GM19023 (cell line): ENCODE data around the gene GPR39.

ENCODE experiments used
- ATAC-seq: cut with Tn5 transposase; IDR thresholded peaks from one replicate; pipeline ENCODE4 v1.9.1; 2021; ENCODE audit warnings: mild to moderate bottlenecking, moderate library complexity; ENCODE audit not compliant: unreplicated experiment

Gene GPR39

DNA sequence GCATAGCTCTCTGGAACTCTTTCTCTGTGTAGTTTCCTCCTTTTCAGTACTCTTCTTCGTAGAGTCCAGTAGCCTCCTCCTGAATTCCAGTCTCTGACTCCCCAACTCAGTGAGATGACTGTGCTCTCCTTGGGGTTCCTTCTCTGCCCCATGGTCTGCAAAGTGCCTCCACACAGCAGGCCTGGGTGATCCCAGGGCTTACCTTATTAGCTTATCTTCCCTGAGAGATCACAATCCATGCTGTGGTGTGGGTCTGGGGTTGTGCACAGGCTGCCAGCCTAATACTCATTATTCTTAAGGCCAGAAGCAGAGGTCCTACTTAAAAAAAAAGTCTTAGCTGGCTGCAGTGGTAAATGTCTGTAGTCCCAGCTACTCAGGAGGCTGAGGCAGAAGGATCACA lies 4.6 kb upstream of the GPR39 start:
- ATAC-seq: no peak

DNA sequence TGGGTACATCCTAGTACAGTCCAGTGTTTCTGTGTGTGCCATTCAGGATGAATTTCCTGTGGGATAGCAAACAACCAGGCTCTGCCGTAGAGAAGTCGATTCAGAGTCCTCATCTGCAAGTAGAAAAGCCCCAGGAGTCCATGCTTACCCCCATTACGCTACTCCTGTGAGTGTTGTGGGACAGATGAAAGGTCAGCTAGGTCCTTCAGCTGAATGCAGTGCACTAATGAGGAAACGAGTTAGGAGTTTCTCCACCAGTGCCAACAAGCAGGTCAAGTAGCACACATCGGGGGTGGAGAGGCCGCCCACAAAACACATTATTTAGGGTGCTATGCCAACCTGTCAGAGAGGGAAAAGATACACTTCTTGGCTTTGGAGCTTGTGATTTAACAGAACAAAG lies 2.5 kb upstream of the GPR39 start:
- no peak for ATAC-seq

DNA sequence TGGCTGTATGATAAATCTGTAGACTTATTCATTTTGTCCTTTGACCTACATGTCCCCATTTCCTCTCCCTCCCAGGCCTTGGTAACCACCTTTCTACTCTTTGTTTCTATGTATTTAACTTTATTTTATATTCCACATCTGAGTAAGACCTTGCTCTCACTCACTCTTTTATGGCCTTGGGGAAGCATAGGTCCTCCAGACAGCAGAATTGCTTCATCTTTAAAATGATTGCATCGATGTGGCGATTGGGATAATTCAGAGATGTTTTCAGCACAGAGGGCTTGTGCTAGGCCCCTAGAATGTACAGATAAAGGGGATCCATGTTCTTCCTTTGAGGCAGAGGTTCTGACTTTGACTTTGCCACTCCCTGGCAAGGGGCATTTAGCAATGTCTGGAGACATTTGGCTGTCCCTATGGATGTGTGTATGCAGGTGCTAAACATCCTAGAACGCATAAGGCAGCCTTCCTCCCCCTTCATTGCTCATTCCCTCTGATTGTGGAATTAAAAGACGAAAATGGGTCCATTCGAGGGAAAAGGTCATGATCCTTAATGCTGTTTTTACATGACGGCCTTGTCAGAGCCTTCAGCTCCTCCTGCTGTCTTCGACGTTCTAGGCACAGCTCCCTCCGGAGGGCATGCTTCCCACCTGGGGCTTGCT lies 1.2 kb upstream of the GPR39 start:
- no peak for ATAC-seq

DNA sequence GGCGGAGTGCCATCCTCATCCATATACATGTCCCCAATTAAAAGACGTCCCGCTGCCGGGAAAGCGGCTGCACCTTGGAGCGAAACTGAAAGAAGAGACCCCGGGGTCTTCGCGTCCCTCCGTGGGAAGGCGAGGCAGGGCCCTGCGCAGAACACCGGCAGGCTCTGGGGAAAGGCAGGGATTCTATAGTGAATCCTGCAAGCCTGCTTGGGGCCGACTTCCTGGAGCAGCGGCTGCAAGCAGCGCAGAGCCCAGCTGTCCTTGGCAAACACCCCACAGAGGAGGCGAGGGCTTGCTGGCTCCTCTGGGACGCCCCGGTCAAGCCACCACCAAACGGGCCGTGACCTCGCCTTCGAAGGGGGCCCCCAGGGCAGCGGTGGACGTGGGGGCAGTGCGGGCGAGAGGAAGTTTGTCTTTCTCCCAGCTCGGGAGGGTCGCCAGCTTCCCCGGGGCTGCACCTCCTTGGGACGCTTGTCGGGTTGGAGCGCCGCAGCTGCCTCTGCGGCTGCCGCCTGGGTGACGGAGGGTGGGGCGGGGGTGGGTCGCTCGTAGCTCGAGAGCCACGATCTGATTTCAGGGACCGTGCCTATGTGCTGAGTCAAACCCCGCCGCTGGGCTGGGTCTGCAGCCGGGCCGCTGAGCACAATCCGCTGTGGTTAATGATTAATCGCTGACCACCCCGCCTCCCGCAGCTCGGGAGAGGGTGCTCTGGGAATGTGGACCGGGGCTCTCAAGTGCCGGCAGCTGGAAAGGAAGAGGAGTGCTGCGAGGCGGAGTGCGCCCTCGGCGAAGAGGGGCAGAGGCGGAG lies 486 bp upstream of the GPR39 start:
- no peak for ATAC-seq

DNA sequence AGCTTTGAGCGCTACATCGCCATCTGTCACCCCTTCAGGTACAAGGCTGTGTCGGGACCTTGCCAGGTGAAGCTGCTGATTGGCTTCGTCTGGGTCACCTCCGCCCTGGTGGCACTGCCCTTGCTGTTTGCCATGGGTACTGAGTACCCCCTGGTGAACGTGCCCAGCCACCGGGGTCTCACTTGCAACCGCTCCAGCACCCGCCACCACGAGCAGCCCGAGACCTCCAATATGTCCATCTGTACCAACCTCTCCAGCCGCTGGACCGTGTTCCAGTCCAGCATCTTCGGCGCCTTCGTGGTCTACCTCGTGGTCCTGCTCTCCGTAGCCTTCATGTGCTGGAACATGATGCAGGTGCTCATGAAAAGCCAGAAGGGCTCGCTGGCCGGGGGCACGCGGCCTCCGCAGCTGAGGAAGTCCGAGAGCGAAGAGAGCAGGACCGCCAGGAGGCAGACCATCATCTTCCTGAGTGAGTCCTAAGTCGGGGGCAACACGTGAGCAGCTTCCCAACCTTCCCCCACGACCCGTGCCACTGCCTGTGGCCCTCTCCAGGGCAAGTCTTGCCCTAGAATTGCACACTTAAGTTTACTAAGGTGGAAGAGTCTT lies 928 bp downstream of the GPR39 start:
- ATAC-seq: no peak

DNA sequence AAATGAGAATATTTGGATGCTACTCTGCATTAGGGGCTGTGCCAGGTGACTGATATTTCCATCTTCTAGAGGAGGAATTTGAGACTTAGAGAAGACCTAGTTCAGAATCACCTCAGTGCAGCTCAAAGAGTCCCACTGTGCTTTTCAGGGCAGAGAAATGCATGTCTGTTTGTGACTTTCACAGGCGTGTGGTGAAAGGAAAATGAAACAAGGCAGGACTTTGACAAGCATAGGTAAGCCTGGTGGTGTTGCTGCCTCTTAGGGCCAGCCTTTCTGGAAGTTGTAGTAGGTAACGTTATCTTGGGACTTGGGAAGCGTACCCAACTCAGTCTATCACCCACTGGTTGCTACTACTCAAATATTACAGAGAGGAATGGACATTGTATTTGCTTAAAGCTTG lies 2.6 kb downstream of the GPR39 start:
- ATAC-seq: no peak

DNA sequence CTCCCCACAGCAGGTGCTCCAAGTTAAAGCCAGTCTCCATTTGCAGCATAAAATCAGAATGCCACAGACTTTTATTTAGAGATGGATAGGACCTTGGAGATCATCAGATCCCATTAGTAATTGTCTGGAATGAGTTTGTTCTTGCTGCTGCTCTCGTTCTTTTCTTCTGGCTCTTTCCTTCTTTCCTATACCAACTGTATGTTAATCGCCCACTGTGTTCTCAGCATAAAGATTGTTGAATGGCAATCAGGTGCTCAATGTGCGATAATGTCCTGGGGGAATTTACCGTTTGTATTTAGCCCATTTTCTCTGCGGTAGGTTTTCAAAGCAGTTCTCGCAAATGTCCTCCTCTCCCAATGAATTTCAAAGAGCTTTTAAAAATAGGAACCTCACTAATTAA lies 3.3 kb downstream of the GPR39 start:
- ATAC-seq: no peak

DNA sequence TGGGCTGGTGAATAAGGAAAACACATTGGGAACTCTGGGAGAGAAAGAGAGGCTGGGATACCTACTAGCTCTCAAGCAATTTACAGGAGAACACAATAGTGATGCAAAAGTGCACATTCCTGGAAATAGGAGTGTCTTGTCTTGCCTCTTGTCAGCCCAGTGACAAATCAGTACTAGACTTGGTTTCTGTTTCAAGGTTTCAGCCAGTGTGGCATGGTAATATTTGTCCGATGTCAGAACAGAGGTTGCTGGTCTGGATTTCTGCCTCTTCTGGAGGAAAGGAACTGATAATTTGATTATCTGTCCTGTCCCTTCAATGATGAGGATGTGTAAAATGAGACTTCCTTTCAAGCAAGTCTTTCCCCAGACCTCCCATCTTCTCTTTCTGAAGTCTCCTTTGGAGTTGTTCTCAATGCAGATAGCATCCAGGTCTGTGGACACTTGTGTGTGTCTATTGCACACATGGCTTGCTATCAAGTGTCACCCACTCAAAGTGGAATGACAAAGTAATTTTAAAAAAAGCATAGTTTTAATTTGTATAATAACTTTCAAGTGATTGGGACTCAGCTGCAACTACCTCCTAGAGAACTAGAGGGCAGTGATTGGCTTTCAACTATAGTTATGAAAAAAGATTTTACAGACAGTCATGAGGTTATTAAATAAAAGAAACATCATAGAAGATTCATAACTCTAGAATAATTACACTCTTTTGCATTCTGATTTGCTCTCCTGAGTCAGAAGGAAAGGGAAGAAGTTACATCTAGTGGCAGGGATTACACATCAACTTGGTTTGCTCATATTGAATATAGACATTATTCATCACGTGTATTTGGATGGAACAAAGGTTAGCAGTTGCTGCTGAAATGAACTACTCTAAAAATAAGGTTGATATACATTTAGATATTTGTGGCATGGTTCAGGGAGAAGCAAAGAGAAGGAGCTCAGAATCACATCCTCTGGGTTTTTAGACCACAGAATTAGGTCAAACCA lies 4.5 kb downstream of the GPR39 start:
- ATAC-seq: no peak

DNA sequence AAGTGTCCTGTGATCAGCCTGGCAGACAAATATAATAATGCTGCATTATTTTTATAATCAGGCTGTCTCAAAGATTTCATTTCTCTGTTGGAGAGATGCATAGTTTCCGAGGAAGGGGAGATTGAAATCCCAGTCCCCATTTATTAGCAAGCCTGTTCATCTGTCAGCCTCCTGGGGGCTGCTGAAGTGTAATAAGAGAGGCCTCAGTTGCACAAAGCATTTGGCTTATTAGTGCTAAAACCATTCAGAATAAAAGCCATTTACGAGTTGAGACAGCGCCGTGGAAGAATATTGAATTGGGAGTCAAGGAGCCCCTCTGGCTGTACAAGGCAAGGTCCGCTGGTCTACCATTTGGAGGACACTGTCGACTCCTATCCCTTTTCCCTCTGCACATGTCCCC lies 6.1 kb downstream of the GPR39 start:
- ATAC-seq: no peak

DNA sequence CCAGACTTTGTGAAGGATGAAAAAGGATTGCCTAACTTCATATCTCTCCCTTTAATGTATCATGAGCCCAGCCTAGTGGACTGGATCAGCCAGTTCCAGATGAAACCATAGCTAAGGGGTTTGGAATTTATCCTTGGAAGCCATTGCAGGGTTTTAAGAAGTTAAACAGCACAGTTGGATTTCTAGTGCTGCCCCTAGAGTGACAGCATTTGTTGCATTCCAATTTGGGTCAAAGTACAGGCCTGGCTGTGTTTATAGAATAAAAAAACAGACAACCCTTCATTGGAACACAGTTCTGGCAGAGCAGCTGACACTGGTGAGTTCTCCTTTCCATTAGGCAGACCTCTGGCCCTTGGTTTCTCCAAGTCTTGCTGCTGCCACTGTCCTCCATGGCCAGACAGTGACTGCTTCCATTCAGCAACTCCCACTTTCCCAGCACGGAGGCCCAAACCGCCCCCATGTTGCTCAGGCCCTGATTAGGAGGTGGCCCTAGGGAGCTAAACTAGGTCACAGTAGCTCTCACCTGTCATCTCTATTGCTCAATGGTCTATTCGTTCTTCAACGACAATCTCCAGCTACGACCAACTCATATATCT lies 8.0 kb downstream of the GPR39 start:
- no peak for ATAC-seq

DNA sequence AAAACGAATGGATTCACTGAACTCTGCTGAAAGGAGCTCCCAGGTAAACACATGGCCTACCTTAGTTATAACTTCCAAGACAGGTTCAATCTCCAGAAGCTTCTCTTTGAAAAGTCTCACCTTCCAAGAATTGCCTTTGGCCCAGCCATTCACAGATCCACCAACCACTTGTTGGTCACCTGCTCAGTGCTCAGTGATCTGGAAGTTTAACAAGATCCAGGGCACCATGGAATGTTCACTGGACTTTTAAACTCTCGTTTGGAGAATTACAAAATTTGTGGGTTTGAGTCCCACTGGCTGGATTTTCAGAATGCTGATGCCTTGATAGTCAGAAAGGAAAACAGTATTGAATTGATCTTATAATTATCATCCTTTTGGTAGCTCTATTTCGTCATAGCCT lies 9.4 kb downstream of the GPR39 start:
- no peak for ATAC-seq

DNA sequence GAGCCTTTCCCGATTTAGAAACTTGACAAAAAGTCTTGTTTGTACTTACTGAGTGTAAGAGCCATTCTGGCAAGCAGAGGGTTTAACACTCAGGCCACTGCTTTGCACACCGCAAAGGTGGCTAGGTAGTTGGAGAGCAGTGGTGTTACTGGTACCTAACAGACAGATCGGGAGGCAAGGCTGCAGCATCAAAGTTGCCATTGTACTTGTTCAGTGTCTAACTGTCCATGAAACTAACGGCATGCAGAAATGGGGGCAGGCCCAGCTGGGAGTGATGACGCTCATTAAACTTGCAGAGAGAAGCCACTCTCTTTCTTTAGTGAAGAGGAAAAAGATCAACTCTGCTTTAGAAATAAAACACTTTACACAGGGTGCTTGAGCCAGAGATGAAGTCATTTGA lies 10.1 kb downstream of the GPR39 start:
- ATAC-seq: no peak

DNA sequence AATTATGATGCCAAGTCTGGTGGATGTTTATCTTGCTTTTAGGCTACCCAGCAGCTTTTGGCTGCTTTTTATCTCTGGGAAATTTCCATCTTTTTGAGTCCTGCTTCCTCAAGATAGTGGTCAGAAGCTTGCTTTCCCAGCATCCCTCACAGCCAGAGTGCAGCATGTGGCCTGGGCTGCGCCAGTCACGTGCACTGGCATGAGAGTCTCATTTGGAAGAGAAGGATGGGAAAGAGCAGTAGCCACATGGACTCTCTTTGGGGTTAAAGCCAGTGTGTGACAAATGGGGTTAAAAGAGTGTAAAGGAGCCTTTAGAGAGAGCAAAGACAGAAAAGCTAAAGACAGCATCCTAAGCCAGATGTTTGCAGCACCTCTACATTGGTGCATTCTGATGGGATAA lies 12.7 kb downstream of the GPR39 start:
- ATAC-seq: no peak

DNA sequence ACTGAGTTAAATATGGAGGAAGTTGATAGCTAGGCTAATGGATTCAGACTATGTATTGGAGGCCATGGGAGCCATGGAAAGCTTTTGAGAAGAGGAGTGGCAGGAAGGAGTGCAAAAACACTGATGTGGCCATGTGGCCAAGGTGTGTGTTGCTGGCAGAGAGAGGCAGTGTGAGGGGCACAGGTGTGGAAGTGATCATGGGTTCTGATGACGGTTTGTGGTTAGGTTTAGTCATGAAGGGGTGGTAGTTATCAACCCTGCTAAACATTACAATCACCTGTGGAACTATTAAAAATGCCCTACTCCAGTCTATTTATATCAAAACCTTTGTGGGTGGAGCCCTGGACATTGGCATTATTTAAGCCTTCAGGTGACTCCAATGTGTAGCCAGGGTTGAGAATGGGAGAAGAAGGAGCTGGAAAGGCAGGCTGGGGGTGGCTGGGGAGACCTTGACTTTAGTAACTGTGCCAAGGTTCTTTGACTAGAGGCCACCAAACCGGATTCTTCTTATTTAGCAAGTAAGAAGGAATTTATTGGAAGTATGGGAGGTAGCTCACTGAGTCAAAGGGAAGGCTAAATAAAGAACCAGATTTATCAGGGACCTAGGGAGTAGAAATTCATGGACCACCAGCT lies 13.5 kb downstream of the GPR39 start:
- ATAC-seq: no peak

DNA sequence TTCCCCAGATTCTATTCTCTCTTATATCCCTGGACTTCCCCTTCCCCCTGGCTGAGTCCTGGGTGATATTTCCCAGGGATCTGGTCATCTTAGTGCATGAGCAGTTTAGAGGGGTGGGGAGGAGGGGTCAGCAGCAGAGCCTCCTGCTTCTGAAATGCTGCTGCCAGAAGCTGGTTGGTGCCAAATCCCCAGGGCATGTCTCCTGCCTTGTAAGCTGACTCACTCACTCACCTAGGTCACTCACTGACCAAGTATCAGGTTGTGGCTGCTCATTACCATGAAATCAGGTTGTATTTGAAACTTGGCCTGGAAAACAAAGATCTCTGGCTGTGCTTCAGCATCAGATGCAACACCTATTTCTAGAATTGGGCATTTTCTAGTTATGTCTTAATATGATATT lies 14.3 kb downstream of the GPR39 start:
- no peak for ATAC-seq

DNA sequence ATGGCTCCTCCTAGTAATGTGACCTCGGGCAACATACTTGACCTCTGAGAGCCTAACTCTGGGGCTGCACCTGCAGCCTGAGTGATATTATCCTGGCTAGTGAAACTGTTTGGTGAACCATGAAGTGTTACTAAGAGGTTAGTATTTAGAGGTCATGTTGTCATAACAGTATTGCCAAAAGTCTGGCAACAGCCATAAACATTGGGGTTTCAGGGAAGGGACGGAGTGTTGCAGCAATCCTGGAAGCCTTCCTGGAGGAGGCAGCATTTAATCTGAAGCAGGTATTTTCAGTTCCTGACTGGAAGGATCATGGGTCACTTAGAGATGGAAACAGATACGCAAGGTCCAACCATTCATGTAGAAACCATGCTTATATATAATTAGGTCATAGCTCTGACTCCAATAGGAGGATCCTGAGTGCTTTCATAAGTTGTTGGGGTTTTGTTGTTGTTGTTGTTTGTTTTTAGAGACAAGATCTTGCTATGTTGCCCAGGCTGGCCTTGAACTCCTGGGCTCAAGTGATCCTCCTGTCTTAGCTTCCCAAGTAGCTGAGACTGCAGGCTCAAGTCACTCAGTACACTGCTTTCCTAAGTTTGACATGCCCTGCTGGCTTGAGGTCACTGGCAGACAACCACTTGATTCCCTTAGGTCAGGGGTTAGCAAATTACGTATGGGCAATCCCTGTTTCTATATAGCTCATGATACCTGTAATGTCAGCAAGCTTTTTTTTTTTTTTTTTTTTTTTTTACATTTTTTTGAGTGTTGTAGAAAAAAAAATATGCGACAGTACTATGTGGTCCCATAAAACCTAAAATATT lies 21.5 kb downstream of the GPR39 start:
- no peak for ATAC-seq

DNA sequence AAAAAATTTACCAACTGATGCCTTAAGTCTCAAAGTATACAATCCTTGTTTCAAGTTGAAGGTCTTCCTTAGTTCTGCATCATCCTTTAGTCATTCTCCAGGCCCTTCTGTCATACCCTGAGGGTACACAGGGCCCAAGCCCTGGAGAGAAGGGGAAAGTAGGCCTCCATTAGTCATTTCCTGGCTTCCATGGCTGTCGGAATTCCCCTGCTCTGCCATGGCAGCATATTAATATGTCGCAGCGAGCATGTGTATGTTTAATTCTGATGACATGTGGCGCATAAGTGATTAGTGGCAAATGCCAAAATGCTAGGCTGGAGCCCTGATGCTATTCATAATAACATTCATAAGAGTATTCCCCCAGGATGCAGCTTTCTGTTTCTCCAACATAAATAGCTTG lies 22.1 kb downstream of the GPR39 start:
- ATAC-seq: no peak

DNA sequence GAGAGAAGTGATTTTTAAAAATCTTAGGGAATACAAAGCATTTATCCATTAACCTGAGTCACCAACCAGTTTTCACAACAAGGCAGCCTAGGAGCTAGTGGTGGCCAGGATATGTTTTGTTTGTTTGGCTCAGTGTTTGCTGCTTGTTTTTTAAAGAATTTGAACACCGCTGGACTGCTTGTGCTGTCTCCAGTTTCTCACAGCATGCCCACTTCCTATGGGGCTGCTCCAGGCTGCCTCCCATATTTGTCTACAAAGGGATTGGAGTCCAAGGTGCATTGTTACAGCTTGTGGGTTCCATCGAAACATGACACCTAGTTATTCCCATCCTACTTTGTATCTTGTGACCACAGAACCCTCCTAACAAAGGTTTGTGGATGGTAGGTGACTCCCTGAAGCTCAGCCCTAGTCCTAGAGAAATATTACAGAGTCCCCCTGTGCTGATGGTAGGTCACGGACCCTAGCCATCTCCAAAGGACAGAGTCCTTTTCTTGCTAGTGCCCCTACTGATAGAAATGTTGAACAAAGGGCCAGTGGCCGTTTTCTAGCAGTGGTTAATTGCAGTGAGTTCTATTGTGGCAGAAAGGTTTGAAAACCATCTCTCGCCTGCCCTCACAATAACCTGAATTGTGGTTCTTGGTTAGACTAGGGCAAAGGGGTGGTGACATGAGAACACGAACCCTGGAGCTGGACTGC lies 23.2 kb downstream of the GPR39 start:
- no peak for ATAC-seq

DNA sequence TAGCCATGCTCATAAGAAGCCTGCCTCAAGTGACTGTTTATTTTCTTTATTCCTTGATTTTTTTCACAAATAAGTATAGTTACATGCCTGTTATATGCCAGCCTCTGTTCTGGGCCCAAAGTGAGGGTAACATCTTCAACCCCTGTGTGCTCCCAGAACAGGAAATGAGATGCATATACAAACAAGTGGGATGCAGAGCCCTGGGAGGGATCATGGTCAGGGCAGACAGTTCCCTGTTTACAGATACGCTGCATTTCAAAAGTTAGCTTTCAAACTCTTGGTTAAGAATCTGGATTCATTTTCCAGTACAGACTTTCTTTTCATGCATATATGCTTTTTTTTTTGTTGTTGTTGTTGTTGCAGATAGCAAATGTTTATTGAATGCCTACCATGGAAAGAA lies 24.4 kb downstream of the GPR39 start:
- no peak for ATAC-seq
